Naive thymus-derived CD8-positive, alpha-beta T cell (primary cell): ENCODE results near the gene SLC30A2. TPM values are rescaled to one million over a fixed set of nuclear protein-coding genes. Genes with fewer than 3 reads are reported as not detected.

Experiments
- polyA plus RNA-seq, 3 donors: library from polyadenylated mRNA; unstranded; fragments of 300-500 nt; fragmentation: Illumina TruSeq; gene quantifications; one replicate each; pipeline ENCODE4 v1.2.3, GENCODE V29; 2021
- total RNA-seq, 8 experiments: library from RNA in 2 of 8; stranded (reverse) in 2 of 8; gene quantifications; one replicate each; pipeline ENCODE4 v1.2.3 and lab custom pipeline; 2021 to 2026

SLC30A2 gene
- total and polyA plus RNA-seq, 5 experiments from 2014 or later, result 0.16 TPM; not detected in 4

Other genes with a start within 250 kb of the SLC30A2 start
- 10 to 100 TPM; 19.2 to 20.4 TPM for gene SELENON, start 245.9 kb downstream of the SLC30A2 start, total RNA-seq
- gene SELENON, start 245.9 kb downstream of the SLC30A2 start, polyA plus RNA-seq, result 1 to 10 TPM; 2.6 to 7.0 (median 2.7) TPM
- gene MTFR1L, start 226.2 kb downstream of the SLC30A2 start, total RNA-seq, result 10 to 100 TPM; 50.0 to 56.4 TPM
- 10 to 100 TPM; 34.3 to 42.6 (median 40.9) TPM for gene MTFR1L, start 226.2 kb downstream of the SLC30A2 start, polyA plus RNA-seq
- gene AUNIP, start 186.7 kb downstream of the SLC30A2 start, total RNA-seq, result not detected
- not detected for gene AUNIP, start 186.7 kb downstream of the SLC30A2 start, polyA plus RNA-seq
- 1 to 10 TPM; 6.3 to 6.5 TPM for gene PAQR7, start 170.4 kb downstream of the SLC30A2 start, total RNA-seq
- gene PAQR7, start 170.4 kb downstream of the SLC30A2 start, polyA plus RNA-seq, result under 1 TPM; 0.08 to 0.32 (median 0.30) TPM
- 10 to 100 TPM; 83.3 to 86.0 TPM for gene STMN1, start 139.7 kb downstream of the SLC30A2 start, total RNA-seq
- 100 to 1,000 TPM; 197 to 238 (median 205) TPM for gene STMN1, start 139.7 kb downstream of the SLC30A2 start, polyA plus RNA-seq
- 10 to 100 TPM; 24.6 to 25.4 TPM for gene PAFAH2, start 48.1 kb downstream of the SLC30A2 start, total RNA-seq
- gene PAFAH2, start 48.1 kb downstream of the SLC30A2 start, polyA plus RNA-seq, result 10 to 100 TPM; 16.4 to 25.5 (median 17.3) TPM
- gene EXTL1, start 24.3 kb downstream of the SLC30A2 start, total RNA-seq, result under 1 TPM; 0.19 to 0.26 TPM
- gene EXTL1, start 24.3 kb downstream of the SLC30A2 start, polyA plus RNA-seq, result not detected
- gene TRIM63, start 21.5 kb upstream of the SLC30A2 start, total RNA-seq, result not detected
- gene TRIM63, start 21.5 kb upstream of the SLC30A2 start, polyA plus RNA-seq, result not detected
- 10 to 100 TPM; 23.1 to 23.5 TPM for gene PDIK1L, start 65.7 kb upstream of the SLC30A2 start, total RNA-seq
- gene PDIK1L, start 65.7 kb upstream of the SLC30A2 start, polyA plus RNA-seq, result 1 to 10 TPM; 3.5 to 5.1 (median 3.7) TPM
- not detected for gene FAM110D, start 113.0 kb upstream of the SLC30A2 start, total RNA-seq
- not detected for gene FAM110D, start 113.0 kb upstream of the SLC30A2 start, polyA plus RNA-seq
- not detected for gene C1orf232, start 122.8 kb upstream of the SLC30A2 start, total RNA-seq
- gene C1orf232, start 122.8 kb upstream of the SLC30A2 start, polyA plus RNA-seq, result not detected
- gene ZNF593, start 123.8 kb upstream of the SLC30A2 start, total RNA-seq, result 10 to 100 TPM; 10.4 to 13.1 TPM
- 10 to 100 TPM; 23.4 to 26.0 (median 24.7) TPM for gene ZNF593, start 123.8 kb upstream of the SLC30A2 start, polyA plus RNA-seq
- not detected for gene ZNF593OS, start 125.7 kb upstream of the SLC30A2 start, total RNA-seq
- gene ZNF593OS, start 125.7 kb upstream of the SLC30A2 start, polyA plus RNA-seq, result 1 to 10 TPM in 1 of 3 donors, under 1 TPM in 2; 0.25 to 2.1 (median 0.51) TPM
- 1 to 10 TPM; 2.4 to 3.6 TPM for gene CNKSR1, start 131.4 kb upstream of the SLC30A2 start, total RNA-seq
- gene CNKSR1, start 131.4 kb upstream of the SLC30A2 start, polyA plus RNA-seq, result under 1 TPM in 1 of 3 donors, not detected in 2; 0.68 TPM
- gene CATSPER4, start 144.5 kb upstream of the SLC30A2 start, total RNA-seq, result not detected
- not detected for gene CATSPER4, start 144.5 kb upstream of the SLC30A2 start, polyA plus RNA-seq
- 10 to 100 TPM; 18.8 to 21.9 TPM for gene CEP85, start 188.1 kb upstream of the SLC30A2 start, total RNA-seq
- gene CEP85, start 188.1 kb upstream of the SLC30A2 start, polyA plus RNA-seq, result 1 to 10 TPM; 3.9 to 9.8 (median 5.1) TPM
- gene SH3BGRL3, start 234.0 kb upstream of the SLC30A2 start, total RNA-seq, result 100 to 1,000 TPM; 250 to 255 TPM
- 100 to 1,000 TPM; 805 to 925 (median 916) TPM for gene SH3BGRL3, start 234.0 kb upstream of the SLC30A2 start, polyA plus RNA-seq